ENCODE results near the gene CEP19.

The CEP19 gene

DNA sequence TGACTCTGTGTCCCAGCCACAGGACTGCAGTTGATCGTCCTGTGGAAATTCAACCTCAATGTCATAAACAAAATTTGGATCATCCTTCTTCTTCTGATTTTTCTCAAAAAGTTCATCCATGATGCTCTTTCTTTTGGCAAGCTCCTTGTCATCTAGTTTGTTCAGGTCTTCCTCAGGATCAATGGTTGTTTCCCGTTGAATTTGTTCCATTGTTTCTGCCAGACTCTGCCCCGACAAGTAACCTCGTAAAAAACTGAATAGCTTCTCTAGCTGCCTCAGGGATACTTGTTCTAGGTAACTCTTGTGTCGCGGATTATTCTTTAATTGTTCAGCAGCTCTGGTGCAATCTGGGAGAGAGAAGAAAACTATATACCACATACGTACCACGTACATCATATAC, 4.5 kb downstream of the CEP19 start:
- no peak for DNase-seq

DNA sequence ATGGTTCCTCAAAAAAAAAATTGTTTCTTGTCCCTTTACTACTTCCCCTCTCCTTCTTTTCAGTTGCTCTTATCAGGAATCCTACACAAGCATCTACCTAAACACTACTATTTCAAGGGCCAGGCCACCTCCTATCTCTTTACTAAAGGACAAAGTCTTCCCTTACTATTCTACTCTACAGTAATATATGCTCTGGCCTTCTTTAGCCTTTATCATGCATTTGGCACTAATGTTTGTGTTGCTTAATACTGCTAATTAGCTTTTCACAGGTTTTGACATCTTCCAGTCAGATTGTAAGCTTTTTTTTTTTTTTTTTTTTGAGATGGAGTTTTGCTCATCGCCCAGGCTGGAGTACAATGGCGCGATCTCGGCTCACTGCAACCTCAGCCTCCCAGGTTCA, 5.3 kb downstream of the CEP19 start:
- DNase-seq: no peak

DNA sequence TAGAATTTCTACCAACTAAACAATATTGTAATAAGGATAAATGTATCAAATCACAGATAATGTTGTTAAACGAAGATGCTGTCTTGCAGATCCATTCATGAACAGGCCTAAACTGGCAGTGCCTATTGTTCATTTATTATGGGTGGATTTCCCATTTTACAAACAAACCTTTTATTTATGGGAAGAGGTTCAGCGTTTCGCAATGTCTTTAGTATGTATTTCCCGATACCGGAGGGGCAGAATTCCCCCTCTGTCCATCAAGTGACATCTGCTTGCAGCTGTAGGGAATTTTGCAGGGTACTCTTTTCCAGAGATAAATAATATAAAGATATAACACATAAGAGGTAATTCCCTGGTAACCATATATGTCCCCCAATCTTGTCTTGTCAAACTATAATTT, 5.7 kb downstream of the CEP19 start:
- DNase-seq: no peak

DNA sequence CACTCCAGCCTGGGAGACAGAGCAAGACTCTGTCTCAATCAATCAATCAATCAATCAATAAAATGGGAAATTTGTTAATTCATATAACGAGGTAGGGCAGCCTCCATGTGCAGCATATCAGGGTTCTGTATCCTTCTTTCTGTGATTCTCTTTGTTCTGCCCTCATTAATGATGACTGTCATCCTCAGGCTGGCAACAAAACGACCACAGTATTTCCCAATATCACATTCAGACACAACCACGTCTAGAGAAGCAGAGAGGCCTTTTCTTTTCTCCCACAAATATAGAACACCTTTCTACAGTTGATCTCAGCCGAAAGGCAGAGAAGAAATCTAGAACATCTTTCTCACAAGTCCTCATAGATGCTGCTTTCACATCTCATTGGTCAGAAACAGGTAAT, 11.2 kb downstream of the CEP19 start:
- no peak for DNase-seq

DNA sequence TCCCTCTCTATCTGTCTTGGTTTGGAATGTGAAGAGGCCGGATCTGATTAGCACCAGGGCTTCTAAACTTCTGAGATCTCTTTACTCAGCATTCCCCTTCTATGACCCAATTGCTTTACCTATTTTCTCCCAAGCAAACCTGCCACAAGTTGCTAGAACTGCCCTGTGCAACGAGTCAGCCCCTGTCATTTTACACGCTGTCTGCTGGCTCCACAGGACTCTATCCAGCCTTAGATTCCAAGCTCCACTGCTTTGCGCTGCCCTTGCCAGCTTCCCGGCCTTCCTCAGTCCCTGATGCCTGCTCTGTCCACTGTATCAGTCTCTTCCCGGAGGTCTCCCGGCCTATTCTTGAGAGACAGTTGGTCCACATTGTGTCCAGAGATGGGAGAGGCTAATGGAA, 12.3 kb downstream of the CEP19 start:
- DNase-seq: no peak

DNA sequence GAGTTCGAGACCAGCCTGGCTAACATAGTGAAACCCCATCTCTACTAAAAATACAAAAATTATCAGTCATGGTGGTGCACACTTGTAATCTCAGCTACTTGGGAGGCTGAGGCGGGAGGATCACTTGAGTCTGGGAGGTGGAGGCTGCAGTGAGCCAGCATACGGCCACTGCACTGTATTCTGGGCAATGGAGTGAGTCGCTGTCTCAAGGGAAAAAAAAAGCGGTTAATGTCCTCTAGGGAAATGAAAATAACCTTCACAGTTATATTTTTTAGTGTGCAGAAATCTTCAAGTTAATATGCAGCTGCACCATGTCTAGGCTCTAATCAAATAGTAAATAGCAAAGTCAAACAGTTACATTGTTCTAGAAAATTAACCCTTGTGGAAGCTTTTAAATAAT, 14.8 kb downstream of the CEP19 start:
- no peak for DNase-seq

DNA sequence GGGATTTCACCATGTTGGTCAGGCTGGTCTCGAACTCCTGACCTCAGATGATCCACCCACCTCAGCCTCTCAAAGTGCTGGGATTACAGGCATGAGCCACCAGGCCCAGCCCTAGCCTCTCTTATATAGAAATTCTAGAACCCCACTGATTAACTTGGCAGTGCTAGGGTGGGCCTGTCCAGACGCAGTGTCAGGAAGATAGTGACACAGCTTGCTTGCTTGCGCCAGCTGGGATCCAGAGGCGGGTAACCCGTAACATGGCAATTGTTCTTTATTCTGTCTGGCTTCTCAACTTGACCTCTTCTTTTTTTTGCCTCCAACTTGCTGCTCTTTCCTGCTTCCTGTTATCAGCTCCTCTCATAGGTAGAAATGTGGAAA, 16.2 kb downstream of the CEP19 start:
- no peak for DNase-seq

DNA sequence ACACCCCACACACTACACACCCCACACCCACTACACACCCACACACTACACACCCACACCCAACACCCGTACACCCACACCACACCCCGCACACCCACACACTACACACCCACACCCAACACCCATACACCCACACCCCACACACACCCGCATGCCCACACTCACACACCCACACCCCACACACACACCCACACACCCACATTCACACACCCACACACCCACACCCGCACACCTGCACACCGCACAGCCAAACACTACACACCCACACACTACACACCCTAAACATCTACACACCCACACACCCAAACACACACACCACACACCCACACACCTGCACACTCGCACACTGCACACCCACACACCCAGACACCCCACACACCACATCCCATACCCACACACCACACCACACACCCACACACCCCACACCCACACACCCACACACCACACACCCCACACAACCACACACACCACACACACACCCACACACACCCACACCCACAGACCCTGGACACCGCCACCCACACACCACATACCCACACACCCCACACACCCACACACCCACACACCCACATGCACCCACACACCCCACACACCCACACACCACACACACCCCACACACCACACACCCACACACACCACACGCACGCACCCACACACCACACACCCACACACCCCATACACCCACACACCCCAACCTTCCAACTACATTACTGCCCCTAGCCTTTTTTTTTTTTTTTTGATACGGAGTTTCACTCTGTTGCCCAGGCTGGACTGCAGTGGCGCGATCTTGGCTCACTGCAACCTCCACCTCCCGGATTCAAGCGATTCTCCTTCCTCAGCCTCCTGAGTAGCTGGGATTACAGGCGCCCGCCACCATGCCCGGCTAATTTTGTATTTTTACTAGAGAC, 16.9 kb downstream of the CEP19 start:
- no peak for DNase-seq

DNA sequence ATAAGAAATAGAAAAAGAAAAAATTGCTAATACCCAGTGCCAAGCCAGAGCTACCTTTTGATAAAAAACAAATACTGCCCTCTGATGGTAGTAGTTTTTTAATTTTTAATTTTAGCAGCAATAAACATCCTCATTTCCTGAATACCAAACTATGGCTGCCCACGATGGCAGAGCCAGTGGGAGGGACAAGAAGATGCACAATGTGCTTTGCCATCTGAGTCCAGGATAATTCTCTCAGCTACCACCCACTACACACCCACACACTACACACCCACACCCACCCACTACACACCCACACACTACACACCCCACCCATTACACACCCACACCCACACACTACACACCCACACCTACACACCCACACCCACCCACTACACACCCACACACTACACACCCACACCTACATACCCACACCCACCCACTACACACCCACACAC, 17.8 kb downstream of the CEP19 start:
- DNase-seq: no peak

DNA sequence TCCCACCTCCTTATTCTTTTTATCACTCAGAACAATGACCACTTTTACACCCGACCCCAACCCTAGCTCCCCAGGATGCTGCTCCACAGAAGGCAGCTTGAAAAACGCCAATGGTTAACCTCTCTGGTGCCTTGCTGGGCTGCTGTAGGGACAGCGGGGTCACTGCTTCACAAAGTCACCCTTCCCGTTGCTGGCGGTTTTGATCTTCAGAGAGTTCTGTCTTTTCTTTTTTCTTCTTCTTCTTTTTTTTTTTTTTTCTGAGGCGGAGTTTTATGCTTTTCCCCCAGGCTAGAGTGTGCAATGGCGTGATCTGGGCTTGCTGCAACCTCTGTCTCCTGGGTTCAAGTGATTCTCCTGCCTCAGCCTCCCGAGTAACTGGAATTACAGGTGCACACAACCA, 20.7 kb downstream of the CEP19 start:
- no peak for DNase-seq

DNA sequence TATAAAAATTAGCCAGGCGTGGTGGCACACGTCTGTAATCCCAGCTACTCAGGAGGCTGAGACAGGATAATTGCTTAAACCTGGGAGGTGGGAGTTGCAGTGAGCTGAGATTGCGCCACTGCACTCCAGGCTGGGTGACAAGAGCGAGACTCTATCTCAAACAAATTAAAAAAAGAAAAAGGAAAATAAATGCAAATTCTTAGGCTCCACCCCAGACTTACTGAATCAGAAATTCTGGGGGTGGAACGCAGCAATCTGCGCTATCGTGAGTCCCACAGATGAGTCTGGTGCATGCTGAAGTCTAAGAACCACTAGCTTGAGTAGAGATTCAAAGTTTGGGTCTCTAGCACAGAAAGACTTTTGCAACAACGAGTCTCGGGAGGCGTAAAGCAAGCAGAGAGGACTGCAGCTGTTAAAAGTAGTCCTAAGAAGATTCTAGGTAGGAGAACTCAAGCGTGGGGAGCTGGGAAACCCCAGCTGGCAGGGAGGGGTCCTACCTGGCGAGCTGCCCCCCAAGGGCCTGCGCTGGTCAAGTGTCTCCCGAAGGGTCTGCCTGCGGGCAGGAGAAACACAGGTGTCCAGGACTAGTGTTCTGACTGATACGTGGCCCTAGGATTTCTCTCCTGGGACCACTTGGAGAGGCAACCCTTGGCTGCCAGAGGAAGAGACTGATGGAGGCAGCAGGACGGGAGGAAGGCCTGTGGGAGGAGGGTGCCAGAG, 21.9 kb downstream of the CEP19 start:
- DNase-seq: no peak

DNA sequence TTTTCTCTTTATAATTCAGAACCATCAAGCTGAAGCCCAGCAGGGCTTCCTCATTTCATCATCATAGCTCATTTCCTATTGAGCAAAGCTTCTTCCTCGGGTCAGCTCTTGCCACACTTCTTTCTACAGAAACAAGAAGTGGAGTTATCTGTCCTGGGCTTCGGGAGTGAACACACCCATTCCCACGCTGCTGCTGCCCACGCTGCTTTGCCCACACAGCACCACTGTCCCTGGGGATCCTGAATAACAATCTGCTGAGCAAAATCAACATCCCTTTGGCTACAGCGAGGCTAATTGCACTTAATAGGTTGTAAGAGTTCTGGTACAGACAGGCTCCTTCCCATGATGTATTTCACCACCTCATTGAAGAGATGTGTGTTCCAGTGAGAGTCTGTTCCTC, 23.7 kb downstream of the CEP19 start:
- no peak for DNase-seq

DNA sequence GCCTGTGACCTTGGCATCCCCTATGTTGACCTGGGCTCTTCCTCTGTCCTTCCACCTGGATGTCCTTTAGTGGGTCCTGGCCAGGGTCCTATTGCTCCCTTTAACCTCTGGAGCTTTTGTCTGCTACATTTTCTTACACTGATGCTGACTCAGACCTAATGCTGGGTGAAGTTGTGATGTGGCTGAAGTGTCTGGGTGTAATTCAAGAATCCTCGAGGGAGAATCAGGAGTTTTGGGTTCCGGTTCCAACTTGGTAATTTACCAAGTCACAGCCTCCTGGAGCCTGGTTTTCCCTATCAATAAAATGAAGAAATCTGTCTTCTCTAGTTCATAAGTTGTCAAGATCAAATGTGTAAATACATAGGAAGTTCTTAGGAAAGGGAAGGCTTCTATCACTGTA, 25.6 kb downstream of the CEP19 start:
- DNase-seq: no peak

DNA sequence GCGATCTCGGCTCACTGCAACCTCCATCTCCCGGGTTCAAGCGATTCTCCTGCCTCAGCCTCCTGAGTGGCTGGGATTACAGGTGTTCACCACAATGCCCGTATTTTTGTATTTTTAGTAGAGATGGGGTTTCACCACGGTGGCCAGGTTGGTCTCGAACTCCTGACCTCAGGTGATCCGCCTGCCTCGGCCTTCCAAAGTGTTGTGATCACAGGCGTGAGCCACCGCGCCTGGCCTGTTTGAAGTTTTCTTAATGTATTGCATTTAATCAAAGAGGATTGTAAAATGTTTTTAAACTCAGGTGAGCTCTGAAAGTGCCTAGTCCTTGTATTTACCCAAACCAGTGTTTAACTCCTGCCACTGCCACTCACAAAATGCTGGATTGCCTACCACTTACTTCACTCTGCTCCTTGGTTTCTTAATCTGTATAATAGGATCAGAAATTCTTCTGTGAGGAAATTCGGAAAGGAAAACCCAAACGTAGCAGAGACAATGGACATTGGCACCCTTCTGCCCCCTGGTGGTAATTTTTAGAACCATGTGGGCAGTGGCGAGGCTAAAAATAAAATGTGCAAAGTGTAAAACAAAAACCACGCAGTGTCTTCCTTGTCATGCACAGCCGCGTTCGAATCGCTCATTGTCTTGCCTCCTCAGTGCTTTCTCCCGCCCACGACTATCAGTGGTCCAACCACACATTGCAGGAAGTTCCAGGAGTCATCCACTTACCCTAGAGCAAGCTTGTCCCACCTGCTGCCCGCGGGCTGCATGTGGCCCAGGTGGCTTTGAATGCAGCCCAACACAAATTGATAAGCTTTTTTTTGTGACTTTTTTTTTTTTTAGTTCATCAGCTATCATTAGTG, 27.3 kb downstream of the CEP19 start:
- peak; percentile 70 for DNase-seq

DNA sequence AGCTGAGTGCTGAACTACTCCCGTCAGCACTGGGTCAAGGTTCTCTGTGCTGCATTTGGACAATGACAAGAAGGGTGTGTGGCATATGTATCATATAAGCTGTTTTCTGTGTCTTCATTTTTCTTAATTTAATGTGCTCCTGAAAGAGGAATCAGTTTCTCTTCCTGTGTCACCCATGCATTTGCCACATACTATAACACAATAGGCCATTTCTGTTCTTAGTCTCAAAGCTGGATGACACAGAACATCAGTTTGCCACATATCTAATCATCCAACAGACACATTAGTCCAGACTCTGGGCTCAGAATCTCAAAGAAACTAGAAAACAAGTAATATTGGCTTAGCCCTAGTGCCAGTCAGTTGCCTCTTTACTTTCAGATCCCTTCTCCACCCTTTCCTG, 34.1 kb downstream of the CEP19 start:
- no peak for DNase-seq

DNA sequence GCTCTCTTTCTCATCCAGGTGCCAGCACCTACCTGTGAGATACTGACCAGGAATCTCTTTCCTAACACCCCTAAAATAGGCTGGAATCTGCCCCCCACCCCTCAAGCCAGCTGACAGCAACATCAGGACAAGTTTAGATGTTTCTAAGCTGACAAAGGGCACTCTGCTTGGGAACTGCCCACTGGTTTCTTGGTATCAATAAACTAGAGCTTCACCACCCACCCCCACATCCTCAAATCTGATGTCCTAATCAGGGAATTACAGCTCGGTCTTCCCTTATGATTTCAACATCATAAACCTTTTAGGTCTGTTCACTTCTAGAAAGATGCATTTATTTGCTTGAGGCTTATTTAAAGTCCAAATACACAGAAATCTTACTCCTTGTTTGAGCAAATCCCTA, 34.7 kb downstream of the CEP19 start:
- DNase-seq: no peak

DNA sequence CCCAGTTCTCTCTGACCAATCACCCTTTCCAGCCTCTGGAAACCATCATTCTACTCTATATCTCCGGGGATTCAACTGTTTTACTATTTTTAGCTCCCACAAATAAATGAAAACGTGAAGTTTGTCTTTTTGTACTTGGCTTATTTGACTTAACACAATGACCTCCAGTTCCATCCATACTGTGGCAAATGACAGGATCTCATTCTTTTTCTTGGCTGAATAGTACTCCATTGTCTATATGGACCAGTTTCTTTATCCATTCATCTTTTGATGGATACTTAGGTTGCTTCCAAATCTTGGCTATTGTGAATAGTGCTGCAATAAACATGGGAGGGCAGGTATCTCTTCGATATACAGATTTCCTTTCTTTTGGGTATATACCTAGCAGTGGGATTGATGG, 38.4 kb downstream of the CEP19 start:
- DNase-seq: no peak

DNA sequence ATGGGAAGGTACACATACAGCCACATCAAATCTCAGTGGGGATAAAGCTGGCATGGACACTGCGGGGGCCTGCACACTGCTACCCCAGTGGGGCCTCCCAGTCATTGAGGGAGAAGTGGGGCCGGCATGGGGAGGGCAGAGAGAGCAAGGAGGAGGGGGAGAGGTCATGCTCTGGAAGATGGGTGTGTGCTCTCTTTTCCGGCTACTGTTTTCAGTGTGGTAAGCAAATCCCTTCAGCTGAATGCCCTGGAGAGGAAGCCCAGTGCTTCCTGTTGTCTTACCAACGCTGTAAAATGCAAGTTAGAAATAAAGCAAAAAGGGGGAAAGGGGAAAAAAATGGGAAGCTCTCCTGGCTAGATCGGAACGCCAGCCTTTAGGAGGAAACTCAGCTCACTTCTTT, 41.7 kb downstream of the CEP19 start:
- no peak for DNase-seq

DNA sequence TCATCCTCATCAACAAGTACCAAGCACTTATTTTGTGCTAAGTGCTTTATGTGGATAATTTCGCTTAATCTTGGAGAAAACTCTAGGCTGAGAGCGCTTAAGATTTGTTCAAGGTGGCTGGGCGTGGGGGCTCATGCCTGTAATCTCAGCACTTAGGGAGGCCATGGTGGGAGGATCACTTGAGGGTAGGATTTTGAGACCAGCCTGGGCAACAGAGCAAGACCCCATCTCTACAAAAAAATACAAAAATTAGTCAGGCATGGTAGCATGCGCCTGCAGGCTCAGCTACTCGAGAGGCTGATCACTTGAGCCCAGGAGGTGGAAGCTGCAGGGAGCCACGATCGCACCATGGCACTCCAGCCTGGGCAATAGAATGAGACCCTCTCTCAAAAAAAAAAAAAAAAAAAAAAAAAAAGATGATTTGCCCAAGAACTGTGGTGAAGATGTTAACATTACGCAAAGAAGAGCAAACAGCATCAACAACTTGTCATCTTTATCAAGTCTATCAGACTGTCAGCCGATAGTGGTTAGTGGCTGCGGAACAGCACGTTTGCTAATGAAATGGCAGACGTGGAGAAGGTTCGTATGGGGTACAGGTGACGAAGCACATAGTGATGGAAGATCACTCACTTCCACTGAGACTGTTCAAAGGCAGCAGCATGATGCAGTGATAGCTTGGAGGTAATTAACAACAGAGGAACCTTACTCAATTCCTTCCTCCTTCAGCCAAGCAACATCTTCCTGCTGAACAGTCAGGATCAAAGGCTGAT, 44.8 kb downstream of the CEP19 start:
- DNase-seq: no peak

DNA sequence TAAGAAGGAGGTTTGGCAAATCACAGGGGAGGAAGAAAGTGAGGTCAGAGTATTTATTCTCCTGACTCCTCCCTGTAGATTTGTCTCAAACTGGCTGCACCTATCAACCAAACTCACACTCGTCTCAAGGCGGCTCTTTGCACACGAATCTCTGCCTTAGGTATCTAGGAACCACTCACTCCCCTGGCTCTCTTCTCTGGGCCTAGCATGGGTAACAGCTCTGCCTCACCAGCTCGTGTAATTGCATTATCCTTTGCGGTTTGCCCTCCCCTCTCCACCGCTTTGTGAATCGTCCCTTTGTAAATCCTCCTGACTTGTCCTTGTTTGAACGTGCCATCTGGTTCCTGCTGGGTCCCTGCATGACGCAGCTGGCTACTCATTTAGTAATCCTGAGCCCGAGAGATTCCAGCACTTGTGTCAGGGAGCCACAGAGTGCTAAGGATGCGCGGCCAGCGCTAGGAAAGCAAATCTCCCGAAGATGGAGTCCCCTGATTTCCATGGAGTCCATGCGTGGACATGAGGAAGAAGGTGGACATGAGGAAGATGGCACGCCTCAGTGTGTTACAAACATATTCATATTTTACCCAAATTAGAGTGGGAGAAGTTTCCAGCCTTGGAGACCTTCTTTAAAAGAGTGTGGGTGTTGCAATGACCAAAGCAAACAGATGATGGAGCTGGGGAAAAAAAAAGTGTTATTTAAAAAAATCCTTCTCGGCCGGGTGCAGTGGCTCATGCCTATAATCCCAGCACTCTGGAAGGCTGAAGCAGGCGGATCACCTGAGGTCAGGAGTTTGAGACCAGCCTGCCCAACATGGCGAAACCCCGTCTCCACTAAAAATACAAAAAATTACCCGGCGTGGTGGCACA, 45.8 kb downstream of the CEP19 start:
- no peak for DNase-seq

DNA sequence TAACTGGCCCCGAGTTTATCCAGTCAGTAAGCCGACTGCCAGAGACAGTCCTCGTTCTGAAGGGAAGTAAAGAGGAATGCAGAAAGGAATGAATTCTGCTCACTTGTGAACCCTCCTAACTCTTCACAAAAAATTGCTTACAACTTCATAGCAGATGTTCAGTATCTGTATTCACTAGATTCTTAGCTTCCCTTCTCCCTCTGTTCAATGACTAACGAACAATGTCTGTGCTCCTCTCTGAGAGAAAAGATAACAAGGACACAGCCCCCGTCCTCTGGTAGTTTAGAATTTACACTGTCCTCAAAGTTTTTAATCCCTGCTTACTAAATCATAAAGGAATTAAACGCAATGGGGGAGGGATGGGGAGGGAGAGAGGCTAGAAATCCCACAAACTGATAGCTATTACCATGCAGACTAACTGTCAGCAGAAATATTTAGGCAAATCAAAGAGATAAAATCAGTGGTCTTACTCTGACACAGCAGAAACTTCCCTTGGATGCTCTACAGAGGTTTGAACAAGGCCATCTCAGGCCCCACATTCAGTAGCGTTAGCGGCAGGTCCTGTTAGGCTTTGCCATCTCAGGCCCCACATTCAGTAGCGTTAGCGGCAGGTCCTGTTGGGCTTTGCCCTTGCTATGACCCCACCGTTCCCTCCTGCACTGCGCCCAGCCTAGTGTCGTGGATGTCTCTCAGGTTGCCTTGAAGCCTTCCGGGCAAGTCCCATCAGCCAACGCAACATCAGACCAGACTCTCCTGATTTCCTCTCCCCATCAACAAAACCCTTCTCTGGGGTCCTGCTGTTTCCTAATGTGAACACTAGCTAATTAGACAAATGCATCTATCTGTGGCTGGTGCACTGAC, 49.1 kb downstream of the CEP19 start:
- DNase-seq: no peak
